Right lung (tissue), 5 donors: Measurements from ENCODE around the gene TC2N. TPM values are rescaled to one million over a fixed set of nuclear protein-coding genes. Genes with fewer than 3 reads are reported as not detected.
"Not testable (repeated sequence)": the region's sequence is repeated elsewhere in the genome, so short reads cannot be mapped to it uniquely, and the experiment has no call there.

Experiments
- DNase-seq, 2 donors: peaks; one replicate each; pipeline ENCODE4 v3.0.0-alpha.2; 2013
- polyA plus RNA-seq, 5 donors: library from polyadenylated mRNA; unstranded; fragments of 120-200 nt; gene quantifications; one replicate each; pipeline versions ENCODE4 v1.2.1 to v1.2.3, GENCODE V29; 2013; ENCODE audit warnings: inconsistent platforms in 1 of 5, low replicate concordance in 1 of 5; ENCODE audit not compliant: insufficient read length in 5 of 5, insufficient read depth in 1 of 5

Gene TC2N
- polyA plus RNA-seq, 5 donors, result 18.0 to 30.5 (median 28.1) TPM

DNA sequence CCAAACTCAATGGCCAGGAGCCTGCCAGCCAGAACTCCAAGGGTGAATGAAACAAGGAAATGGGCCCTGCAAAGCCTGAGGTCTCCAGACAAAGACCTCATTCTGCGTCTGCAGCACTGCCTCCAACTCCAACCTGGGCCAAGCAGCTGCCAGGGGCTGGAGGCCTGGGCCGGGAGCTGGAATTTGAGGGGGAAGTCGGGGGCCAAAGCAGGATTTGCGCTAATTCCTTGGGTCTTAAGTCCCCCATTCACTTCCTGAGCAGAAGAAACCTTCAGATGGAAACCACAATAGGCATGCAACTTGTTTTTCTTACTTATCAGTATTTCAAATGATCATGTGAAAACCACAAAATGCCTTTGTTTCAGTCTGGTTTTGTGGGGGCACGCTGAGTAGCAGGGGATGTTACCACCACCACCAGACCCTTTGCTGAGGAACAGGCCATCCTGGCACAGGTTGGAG lies 23.0 kb upstream of the TC2N start:
- no peak for DNase-seq

DNA sequence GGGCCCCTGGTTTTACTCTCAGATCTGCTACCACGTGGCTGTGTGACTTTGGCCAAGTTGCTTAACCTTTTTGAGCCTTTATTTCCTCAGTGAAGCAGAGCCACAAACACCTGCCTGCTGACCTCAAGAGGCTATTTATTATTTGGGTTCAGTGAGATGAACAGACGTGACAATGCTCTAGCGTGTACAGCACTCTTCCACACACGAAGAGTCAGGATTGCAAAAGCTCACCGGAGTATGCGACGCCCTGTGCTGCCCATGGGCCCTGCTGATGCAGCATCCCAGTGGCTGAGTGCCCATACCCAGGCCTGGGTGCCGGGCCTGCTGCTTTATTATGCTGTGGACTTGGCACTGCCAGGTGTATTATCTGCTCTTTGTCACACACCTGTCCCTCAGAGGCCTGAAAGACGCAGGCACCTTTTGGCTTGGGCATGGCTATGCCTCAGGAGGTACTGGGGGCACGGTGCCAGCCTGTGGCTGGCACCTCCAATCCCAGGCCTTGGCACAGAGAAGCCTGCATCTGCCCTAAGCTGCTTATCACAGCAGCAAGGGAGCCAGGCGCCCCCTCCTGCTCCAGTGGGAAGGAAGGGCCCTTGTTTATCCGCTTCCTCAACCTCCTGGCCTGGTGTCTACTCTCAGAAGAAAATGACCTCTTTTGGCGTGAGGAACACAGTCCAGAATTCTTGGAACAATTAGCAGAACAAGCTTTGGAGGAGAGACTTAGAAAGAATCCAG lies 22.3 kb upstream of the TC2N start:
- no peak for DNase-seq

DNA sequence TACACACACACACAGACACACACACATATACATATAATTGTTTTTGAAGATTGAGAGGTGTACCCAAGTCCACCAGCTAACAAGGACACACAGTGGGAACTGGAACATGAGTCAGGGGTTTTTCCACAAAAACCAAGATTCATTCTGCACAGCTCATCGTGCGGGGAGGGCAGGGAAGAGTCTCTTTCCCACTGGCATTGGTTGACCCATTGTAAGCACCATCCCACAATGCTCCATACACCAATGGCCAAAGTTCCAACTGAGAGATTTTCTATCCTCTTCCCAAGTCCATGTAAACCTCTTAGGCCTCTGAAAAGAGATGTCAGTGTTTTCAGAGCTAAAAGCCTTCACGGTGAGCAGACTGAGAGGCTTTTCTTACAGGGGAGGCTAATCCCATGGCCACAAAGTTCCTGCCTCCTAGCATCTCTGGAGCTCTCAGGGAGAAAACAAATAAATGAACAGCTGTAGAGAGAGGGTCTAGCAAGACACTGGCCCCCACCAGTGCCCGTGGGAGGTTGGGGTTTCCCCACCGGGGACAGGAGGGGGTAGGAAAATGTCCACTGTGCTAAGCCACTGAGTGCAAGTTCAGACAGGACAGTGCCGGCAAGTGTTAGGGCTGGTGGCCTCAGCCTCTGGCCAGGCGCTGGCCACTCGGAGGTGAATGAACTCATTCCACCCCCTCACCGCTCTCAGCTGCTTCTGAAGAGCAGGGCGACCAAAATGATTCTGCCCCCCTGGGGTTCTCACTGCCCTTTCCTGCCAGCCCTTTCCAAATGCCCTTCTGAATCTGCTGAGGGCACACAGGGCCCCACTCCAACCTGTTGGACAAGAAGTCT lies 21.5 kb upstream of the TC2N start:
- DNase-seq, result no peak

DNA sequence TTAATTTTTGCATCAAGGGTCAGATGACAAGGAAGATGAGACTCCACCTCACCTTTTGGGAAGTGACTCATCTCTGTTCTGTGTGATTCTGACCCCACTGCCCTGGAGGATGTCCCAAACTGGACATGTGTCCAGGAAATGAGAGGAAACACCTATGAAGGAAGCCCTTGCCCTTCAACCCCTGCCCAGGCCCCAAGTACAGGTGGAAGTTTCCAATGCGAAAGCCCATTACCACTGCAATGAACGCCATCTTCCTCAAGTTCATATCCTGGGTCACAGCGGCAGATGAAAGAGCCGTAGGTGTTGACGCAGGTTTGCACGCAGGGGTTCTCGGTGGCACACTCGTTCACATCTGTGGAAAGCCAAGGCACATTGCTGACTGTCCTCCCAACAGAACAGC lies 19.6 kb upstream of the TC2N start:
- DNase-seq, result no peak

DNA sequence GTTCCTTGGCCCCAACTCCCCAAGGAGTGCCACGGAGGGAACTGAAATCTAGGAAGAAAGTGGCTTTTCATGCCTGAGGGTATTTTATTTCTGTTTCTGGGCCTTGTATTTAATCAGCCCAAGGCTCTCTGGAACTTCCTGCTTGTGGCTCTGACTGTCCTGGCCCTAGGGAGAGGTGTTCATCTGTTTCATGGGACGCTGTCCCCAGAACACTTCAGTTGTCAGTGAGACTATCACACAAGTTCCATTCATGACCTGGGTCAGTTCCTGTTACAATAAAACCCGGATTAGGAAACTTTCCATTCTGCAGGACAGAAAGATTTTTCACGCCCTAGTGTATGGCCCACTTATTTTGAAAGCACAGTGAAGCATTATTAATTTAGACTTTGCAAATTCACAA lies 18.5 kb upstream of the TC2N start:
- no peak for DNase-seq

DNA sequence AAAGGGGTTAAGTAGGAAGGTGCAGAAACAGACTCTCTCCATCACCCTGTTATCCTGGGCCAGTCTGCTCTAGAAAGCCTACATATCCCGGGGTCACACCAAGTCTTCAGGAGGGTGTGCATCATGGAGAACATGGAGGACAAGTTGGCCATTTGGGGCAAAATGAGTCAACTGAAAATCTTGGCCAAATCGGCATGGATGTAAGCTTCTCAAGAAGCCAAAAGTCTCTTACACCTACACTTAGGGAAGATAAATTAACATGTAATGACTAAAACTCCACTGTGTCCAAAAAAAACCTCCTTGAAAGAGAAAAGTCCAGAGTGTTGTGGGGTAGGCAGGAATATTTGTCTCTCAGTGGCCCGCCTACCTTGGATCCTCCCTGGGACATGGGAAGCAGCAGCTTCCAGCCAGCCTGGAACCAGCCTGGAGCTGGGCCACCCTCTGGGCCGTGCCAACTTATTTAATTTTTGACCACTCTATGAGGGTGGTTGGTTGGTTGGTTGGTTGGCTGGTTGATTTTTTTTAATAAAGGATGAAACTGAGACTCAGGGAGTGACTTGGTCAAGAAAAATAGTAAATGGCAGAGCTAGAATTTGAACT lies 17.9 kb upstream of the TC2N start:
- DNase-seq, result no peak

DNA sequence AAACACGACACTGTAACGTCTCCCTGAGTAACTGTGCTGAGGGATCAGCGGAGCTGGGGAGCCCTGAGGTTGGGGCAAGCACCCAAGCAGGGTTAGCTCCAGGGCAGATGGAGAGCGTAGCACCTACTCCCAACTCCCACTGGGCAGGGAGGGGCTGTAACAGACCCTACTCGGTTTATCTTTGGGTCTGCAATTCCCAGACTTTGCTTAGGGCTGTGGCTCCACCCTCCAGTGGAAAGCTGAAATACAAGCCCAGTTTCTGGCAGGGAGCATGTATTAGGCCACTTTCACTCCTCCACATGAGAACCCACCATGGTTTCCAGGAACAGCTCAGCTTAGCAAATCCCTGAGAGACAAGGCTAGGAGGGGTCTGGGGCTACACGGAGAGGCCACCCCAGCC lies 17.3 kb upstream of the TC2N start:
- DNase-seq, result no peak

DNA sequence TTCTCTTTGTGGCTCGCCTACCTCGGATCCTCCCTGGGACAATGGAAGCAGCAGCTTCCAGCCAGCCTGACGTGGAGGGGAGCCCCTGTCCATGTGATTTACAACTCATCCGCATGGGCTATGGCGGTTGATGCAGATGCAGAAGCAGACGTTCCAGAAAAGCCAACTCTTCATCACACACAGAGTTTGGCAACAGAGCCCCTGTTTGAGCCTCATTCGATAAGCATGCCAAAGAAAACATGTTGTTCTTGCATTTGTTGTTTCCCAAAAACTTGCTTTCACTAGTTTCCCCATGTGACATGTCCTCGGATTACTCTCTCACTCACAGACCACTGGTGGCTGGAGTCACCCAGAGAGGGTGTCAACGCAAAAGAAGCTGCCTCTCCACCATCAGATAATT lies 16.4 kb upstream of the TC2N start:
- no peak for DNase-seq

DNA sequence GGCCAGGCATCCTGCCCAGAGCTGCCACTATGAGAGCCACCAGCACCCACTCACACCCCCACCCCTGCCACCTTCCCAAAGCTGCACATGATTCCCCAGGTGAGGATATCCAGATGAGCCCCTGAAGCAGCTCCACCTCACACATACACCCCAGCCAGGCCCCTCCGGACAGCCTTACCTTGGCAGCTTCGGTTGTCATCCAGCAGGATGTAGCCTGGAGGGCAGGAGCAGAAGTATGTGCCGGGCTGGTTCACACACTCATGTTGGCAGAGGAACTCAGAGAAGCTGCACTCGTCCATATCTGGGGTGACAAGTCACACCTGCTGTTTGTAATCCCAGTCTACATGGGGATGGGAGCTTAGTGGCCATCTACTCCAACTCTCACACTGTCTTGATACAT lies 15.4 kb upstream of the TC2N start:
- DNase-seq, result no peak

DNA sequence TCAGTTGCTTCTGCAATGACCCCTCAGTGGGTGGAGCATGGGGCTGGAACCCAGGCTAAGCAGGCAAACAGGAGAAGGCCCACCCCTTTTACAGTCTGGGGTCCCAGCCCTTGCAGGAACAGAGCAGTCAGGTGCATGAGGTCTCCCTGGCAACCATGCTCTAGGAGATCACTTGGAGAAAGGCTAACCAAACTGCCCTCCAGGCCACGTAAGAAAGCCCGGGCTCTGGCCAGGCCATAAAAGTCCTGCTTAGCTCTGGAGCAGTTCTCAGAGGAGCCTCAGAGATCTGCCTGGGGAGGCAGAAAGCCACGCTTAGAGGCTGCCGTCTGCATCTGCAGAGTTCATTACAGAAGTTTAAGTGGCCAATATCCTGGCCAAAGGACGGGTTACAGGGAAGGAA lies 15.0 kb upstream of the TC2N start:
- DNase-seq, result no peak

DNA sequence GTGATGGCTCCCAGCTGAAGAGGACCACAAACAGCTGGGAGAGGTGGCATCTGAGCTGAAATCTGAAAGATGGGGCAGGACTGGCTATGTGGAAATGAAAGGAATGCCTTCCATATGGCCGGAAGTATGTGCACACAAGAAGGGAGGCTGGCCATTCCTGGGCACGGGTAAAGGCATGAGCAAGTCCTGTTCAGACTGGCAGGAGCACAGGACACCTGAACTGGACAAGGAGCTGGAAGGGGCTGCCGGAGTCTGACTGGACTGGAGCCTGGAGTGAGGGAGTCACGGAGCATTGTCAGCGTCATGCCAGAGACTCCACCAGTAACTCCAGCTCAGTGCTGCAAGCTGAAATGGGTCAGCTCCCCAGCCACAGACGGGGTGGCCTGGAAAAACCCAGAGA lies 11.9 kb upstream of the TC2N start:
- DNase-seq, result no peak

DNA sequence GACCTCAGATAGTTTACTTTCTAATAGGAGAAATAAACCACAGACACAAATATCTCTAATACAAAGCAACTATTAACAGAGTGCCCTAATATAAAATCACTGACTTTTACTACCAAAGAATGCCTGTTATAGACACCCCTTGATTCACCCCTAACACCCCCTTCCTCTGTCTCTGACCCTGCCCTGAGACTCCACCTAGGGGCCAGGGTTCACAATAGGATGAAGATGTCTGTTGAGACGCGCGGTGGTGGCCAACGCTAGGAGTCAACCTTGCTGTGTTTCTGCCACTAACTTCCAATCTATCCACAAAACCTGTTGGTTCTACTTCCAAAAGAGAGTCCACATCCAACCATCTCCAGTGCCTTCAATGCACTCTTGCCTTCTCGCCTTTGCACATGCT lies 10.9 kb upstream of the TC2N start:
- DNase-seq, result no peak

DNA sequence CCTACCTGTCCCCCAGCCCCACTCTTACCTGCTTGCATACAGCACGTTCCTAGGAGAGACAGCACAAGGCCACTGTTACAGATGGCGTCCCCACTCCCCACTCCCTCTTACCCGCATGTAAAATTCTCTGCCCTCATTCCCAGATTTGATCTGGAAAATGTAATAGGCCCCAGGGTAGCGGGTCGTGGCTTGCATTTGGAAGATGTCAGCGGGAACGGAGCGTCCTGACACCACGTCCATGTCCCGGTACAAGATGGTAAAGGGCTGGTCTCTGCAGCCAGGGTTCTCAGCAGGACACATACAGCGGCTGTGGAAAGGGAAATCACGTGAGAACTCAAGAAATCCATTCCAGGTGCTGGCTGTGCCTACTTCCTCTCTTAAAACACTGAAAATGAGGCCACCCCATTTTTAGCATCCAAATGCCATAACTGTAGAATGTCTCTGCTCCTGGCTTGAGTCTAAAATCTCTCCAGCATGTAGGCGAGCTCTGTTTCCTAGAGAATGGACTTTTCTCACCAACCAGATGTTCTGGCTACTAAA lies 10.1 kb upstream of the TC2N start:
- DNase-seq, result no peak

DNA sequence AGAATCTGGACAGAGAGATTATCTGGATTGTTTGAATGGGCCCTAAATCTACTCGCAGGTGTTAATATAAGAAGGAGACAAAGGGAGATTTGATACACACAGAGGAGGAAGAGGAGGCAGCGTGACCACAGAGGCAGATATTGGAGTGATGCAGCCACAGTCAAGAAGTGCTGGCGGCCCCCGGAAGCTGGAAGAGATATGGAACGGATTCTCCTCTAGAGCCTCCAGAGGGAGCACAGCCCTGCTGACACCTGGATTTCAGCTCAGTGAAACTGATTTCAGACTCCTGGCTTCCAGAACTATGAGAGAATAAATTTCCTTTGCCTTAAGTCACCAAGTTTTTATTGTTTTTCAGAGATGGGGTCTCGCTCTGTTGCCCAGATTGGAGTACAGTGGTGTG lies 9.2 kb upstream of the TC2N start:
- DNase-seq, result no peak

DNA sequence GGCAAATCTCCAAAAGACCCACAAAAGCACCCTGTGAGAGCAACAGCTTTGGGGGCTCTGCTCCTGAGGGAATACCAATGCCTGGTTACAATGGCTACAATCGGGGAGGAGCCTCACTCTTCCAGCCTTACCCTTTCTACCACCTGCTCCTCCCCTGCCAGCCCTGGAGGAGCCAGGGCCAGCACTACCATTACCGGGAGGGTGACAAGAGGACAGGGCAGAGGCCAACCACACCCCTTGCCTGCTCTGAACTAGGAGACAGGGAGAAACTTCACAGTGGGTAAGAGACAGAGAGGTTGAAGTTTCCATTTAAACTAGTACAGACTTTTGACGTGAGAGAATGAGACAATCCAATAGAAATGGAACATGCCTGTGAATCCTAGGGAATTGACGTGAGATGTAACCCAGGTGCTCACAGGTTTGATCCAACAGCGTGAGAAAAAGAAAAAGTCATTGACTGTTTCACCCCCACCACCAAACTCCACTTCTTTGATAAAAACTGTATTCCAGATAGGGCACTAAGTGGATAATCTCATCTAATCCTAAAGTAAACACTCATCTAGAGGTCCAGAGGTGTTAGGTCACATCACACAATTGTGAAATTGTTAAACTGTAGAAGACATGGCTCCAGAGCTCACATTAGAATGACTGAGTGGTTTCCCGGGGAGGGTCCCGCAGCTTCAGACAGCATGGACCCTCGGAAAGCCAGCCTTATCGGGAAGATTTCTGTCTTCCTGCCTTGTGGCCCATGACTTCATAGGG lies 8.4 kb upstream of the TC2N start:
- no peak for DNase-seq

DNA sequence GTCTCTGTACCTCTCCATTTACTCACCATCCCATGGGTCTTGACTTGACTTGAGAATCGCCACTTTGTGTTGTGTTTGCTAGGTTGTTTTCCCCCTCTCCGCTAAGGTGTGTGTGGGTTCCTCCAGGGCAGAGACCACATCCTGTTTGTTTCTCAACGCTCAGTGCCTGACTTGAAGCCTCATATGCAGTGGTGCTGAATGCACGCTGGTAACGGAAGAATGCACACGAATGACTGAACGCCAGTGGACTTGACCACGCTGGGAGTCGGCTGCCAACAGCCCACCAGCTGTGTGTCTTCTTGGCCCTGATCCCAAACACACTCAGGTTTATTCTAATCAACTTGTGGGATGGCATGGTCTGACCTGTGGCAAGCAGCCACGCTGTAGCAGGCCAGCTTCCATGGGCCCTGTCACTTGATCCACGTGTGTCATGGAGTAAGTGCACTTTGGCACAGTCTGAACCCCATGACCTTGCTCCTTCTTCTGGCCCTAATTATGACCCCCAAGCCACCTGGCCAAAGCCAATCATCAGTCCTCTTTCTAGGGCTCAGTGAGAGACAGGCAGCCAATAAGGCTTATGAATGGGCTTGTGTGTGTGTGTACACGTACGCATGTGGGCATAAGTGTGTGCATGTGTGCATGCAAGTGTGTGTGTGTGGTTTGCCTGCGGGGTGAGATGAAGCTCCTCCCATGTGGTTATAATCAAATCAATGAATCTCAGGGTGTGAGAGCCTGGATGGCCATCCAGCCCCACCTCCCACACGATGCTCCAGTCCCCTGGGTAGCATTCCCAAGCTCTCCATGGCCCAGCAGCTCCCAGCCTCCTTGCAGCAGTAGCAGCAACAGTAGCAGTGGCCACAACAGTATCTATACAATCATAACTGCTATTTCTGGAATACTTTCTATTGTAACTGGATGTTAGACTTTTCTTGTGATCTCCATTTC lies 6.4 kb upstream of the TC2N start:
- no peak for DNase-seq

DNA sequence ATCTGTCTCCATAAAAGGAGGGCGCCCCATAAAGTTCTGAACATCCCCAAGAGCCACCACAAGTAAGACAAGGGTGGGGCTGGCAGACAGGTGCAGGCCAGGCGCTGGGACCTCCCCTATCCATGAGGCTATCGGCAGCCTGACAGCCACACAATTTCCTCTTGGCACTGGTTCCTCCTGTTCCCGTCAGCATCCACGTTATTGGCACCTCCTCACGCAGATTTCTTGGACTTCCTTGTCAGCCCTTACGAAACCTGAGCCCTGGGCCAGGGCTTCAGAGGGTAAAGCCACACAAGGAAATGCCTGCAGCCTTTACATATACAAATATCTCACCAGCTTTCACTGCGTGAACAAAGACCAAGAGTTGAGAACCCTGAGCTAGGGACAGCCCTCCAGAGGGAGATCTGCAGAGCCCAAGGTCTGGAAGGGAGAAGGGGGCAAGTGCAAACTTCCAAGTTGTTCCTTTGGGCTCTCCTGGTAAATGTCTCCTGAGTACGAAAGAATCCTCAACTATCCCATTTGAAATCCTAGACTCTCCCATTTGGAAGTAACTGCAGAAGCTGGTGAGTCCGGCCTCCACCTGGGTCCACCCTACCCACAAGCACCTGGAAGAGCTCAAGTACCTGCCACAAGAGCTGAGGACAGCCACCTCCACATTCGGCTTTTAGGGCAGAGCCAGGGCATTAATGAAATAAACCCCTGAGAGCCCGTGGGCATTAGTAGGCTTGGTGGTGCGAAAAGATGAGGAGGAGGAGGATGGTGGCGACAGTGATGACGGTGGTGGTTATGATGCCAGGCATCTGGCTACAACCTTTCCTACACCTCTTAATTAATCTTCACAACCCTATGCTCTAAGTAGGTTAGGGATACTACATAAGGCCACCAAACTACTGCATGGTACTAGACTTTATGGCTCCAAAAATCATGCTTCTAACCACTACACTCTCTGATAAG lies 5.5 kb upstream of the TC2N start:
- DNase-seq, result peak; percentile 68 to 72

DNA sequence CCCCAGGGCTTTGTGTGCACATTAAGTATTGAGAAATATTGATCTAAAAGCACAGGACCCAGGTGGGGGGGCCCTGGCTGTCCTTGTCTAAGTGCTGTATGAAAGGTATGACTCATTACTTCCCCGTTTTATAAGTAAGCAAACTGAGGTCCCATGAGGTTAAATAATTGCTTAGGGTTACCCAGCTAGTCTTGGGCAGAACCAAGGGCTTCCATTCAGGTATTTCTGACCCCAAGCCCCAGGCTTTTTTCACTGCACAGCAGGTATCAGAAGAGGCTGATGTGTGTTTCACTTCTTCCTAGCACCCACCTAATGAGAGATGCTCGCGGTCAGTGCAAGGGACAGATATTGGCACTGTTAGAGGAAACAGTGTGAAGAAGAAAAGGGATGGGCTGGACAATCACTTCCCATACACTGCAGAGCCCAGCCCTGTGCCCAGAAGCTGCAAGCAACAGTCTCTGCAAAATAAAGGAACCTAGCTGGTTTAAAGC lies 4.7 kb upstream of the TC2N start:
- DNase-seq, result no peak

DNA sequence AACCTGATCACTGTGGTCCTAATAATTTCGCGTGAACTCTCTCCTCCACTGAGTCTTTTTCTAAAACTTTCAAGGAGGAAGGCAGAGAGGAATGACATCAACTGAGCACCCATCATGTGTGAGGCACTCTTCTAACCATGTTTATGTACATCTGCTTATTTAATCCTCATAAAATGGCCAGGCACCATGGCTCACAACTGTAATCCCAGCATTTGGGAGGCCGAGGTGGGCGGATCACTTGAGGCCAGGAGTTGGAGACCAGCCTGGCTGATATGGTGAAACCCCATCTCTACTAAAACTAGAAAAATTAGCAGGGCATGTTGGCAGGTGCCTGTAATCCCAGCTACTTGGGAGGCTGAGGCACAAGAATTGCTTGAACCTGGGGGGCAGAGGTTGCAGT lies 4.1 kb upstream of the TC2N start:
- DNase-seq, result not testable (repeated sequence)
